Measurements from ENCODE around the gene LHFPL6. TPM values are rescaled to one million over a fixed set of nuclear protein-coding genes. Genes with fewer than 3 reads are reported as not detected.

The LHFPL6 gene
- total and polyA plus RNA-seq, 2 experiments from 2014 or later, result 12.1 to 14.1 TPM

GRCh38 chr13:39559847-39560246 lies 43.1 kb downstream of the LHFPL6 start:
- H4K20me1 ChIP-seq (ENCODE audit: insufficient read depth, poor library complexity, severe bottlenecking), result no peaks in the 10 kb centered on the region
- no peak overlapping the region for H3K27ac ChIP-seq
- H3K4me1 ChIP-seq (ENCODE audit: insufficient read depth), result peaks cover 3% of the 10 kb centered on the region
- no peaks in the 10 kb centered on the region for H3K27me3 ChIP-seq
- no peaks in the 10 kb centered on the region for H3K9me3 ChIP-seq (ENCODE audit: low read depth)
- H3K36me3 ChIP-seq (replicated peaks; ENCODE audit: insufficient read depth, low read depth), result no peaks in the 10 kb centered on the region
- no peak for DNase-seq (ENCODE audit: low spot score)
- 98% methylated on average over 3 of the region's 3 CpGs for WGBS (ENCODE audit: low lambda C conversion rate, missing lambda C conversion rate)
- H2AFZ ChIP-seq, result no peak overlapping the region
- no peak for TF ChIP-seq EZH2phosphoT487 (IDR thresholded peaks at IDR 0.05; ENCODE audit: low read depth, severe bottlenecking, unreplicated experiment)
- no peak for TF ChIP-seq EZH2 (IDR thresholded peaks at IDR 0.05; ENCODE audit: borderline replicate concordance)
- TF ChIP-seq CTCF (IDR thresholded peaks at IDR 0.05; ENCODE audit: poor library complexity), result no peak
- H3K4me2 ChIP-seq, result no peak overlapping the region
- H3K4me3 ChIP-seq, result no peak overlapping the region
- H3K79me2 ChIP-seq, result no peaks in the 10 kb centered on the region
- no peaks in the 10 kb centered on the region for H3K9me2 ChIP-seq (replicated peaks; ENCODE audit: insufficient read depth)

- no peaks in the 10 kb centered on the region for H3K27me3 ChIP-seq
- no peaks in the 10 kb centered on the region for H3K79me2 ChIP-seq
- H3K27ac ChIP-seq, result no peak overlapping the region
- no peaks in the 10 kb centered on the region for H3K9me2 ChIP-seq (replicated peaks; ENCODE audit: insufficient read depth)
- WGBS (ENCODE audit: low lambda C conversion rate, missing lambda C conversion rate), result 90% methylated on average over 12 of the region's 12 CpGs
- H3K4me1 ChIP-seq (ENCODE audit: insufficient read depth), result no peaks in the 10 kb centered on the region
- H3K9me3 ChIP-seq (ENCODE audit: low read depth), result no peaks in the 10 kb centered on the region
- H2AFZ ChIP-seq, result no peak overlapping the region
- TF ChIP-seq EZH2phosphoT487 (IDR thresholded peaks at IDR 0.05; ENCODE audit: low read depth, severe bottlenecking, unreplicated experiment) (no peak), CTCF (IDR thresholded peaks at IDR 0.05; ENCODE audit: poor library complexity) (no peak), EZH2 (IDR thresholded peaks at IDR 0.05; ENCODE audit: borderline replicate concordance) (no peak)
- H3K4me3 ChIP-seq, result no peak overlapping the region
- no peak for DNase-seq (ENCODE audit: low spot score)
- no peaks in the 10 kb centered on the region for H3K36me3 ChIP-seq (replicated peaks; ENCODE audit: insufficient read depth, low read depth)
- no peaks in the 10 kb centered on the region for H4K20me1 ChIP-seq (ENCODE audit: insufficient read depth, poor library complexity, severe bottlenecking)
- no peak overlapping the region for H3K4me2 ChIP-seq
These were observed 45.6 kb downstream of the LHFPL6 start for GRCh38 chr13:39557285-39557955.

GRCh38 chr13:39556866-39557265 lies 46.1 kb downstream of the LHFPL6 start:
- no peaks in the 10 kb centered on the region for H3K79me2 ChIP-seq
- H3K9me2 ChIP-seq (replicated peaks; ENCODE audit: insufficient read depth), result no peaks in the 10 kb centered on the region
- H2AFZ ChIP-seq, result no peak overlapping the region
- no peak for TF ChIP-seq EZH2phosphoT487 (IDR thresholded peaks at IDR 0.05; ENCODE audit: low read depth, severe bottlenecking, unreplicated experiment)
- no peaks in the 10 kb centered on the region for H3K9me3 ChIP-seq (ENCODE audit: low read depth)
- no peaks in the 10 kb centered on the region for H3K36me3 ChIP-seq (replicated peaks; ENCODE audit: insufficient read depth, low read depth)
- H3K27ac ChIP-seq, result no peak overlapping the region
- H3K4me2 ChIP-seq, result no peak overlapping the region
- WGBS (ENCODE audit: low lambda C conversion rate, missing lambda C conversion rate), result 93% methylated on average over 1 of the region's 1 CpG
- H3K27me3 ChIP-seq, result no peaks in the 10 kb centered on the region
- DNase-seq (ENCODE audit: low spot score), result no peak
- no peak overlapping the region for H3K4me3 ChIP-seq
- no peaks in the 10 kb centered on the region for H4K20me1 ChIP-seq (ENCODE audit: insufficient read depth, poor library complexity, severe bottlenecking)
- H3K4me1 ChIP-seq (ENCODE audit: insufficient read depth), result no peaks in the 10 kb centered on the region

GRCh38 chr13:39554371-39554770 lies 48.6 kb downstream of the LHFPL6 start:
- Histone ChIP-seq H3K4me3 (no peak overlapping the region), H3K4me1 (ENCODE audit: insufficient read depth) (no peaks in the 10 kb centered on the region), H4K20me1 (ENCODE audit: insufficient read depth, poor library complexity, severe bottlenecking) (no peaks in the 10 kb centered on the region), H3K27me3 (no peaks in the 10 kb centered on the region), H3K27ac (no peak overlapping the region), H3K36me3 (replicated peaks; ENCODE audit: insufficient read depth, low read depth) (no peaks in the 10 kb centered on the region), H3K9me2 (replicated peaks; ENCODE audit: insufficient read depth) (no peaks in the 10 kb centered on the region), H3K79me2 (no peaks in the 10 kb centered on the region), H2AFZ (no peak overlapping the region), H3K4me2 (no peak overlapping the region), H3K9me3 (ENCODE audit: low read depth) (no peaks in the 10 kb centered on the region)
- WGBS (ENCODE audit: low lambda C conversion rate, missing lambda C conversion rate), result 94% methylated on average over 3 of the region's 3 CpGs
- no peak for TF ChIP-seq EZH2phosphoT487 (IDR thresholded peaks at IDR 0.05; ENCODE audit: low read depth, severe bottlenecking, unreplicated experiment)
- no peak for DNase-seq (ENCODE audit: low spot score)

Measured in hepatocyte (in vitro differentiated cells).